GM21526 (cell line): ENCODE measurements around the gene KRTAP10-2.
"Not testable (repeated sequence)": the region's sequence is repeated elsewhere in the genome, so short reads cannot be mapped to it uniquely, and the experiment has no call there.

Experiments
- ATAC-seq: cut with Tn5 transposase; IDR thresholded peaks from one replicate; pipeline ENCODE4 v1.9.1; 2021; ENCODE audit warnings: moderate library complexity; ENCODE audit not compliant: unreplicated experiment, low FRiP score

Gene KRTAP10-2

DNA sequence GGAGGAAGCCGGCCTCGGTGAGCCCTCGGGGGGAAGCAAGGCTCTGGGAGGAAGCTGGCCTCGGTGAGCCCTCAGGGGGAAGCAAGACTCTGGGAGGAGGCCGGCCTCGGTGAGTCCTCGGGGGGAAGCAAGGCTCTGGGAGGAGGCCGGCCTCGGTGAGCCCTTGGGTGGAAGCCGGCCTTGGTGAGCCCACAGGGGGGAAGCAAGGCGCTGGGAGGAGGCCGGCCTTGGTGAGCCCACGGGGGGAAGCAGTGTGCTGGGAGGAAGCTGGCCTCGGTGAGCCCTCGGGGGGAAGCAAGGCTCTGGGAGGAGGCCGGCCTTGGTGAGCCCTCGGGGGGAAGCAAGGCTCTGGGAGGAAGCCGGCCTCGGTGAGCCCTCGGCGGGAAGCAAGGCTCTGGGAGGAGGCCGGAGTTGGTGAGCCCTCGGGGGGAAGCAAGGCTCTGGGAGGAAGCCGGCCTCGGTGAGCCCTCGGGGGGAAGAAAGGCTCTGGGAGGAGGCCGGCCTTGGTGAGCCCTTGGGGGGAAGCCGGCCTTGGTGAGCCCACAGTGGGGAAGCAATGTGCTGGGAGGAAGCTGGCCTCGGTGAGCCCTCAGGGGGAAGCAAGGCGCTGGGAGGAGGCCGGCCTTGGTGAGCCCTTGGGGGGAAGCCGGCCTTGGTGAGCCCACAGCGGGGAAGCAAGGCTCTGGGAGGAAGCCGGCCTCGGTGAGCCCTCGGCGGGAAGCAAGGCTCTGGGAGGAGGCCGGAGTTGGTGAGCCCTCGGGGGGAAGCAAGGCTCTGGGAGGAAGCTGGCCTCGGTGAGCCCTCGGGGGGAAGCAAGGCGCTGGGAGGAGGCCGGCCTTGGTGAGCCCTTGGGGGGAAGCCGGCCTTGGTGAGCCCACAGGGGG lies 48.1 kb downstream of the KRTAP10-2 start:
- ATAC-seq, result not testable (repeated sequence)

DNA sequence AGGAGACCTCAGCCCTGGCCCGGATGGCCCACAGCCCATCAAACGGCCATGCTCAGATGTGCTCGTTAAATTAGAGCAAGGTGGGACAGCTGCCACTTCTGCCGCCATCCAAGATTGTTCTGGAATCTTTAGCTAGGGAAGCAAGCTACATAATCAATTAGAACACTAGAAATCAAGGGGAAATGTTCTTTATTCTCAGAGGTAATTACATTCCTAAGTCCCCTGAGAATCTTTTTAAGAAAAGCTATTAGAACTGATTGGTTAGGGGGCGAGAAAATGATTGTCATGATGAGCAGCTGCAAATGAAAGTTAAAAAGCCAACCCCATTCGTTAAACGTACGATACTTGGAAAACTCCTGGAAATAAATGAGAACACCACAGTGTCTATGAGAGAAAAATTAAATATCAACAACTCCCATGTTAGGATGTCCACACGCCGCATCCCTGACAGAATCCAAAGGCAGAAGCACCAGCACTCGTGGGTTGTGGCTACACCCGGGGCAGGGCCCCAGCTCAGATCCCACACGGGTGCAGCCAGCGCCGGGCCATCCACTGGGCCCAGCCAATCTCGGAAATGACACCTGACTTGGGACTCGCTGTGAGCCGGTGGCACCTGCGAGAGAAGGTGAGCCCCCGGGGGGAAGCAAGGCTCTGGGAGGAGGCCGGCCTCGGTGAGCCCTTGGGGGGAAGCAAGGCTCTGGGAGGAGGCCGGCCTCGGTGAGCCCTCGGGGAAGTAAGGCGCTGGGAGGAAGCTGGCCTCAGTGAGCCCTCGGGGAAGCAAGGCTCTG lies 48.9 kb downstream of the KRTAP10-2 start:
- no peak for ATAC-seq
